Measurements from ENCODE around the gene GREB1. TPM values are rescaled to one million over a fixed set of nuclear protein-coding genes. Genes with fewer than 3 reads are reported as not detected.

The GREB1 gene
- total and polyA plus RNA-seq, 2 of the 13 experiments (the other 11 are each of a cell fraction or from before 2014, with no cell fraction given) = 31.3 to 61.2 TPM

DNA sequence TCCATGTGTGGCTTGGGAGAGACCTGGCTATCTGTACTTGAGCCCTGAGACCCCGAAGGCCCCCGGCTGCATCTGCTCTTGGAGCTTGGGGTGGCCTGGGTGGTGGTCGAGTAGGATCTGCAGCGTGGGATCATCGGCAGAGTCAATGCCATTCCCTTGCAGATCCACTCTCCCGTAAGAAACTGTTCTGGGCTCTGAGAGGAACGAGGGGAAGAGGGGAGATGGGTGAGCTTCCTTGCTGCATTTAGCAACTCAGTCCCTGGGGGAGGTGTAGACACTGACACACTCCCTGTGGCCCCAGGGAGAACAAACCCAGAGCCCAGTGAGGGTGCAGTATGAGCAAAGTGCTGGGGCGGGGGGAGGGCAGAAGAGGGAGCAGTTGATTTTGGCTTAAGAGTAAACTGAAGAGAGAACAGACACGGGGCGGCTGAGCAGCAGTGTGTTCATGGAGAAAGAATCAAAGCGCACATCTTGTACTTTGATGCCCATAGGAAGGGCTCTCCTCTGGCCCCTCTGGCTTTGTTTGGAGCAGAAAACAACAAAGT is 8.5 kb downstream of the GREB1 start (continued):
- TF ChIP-seq, protein P1, sequence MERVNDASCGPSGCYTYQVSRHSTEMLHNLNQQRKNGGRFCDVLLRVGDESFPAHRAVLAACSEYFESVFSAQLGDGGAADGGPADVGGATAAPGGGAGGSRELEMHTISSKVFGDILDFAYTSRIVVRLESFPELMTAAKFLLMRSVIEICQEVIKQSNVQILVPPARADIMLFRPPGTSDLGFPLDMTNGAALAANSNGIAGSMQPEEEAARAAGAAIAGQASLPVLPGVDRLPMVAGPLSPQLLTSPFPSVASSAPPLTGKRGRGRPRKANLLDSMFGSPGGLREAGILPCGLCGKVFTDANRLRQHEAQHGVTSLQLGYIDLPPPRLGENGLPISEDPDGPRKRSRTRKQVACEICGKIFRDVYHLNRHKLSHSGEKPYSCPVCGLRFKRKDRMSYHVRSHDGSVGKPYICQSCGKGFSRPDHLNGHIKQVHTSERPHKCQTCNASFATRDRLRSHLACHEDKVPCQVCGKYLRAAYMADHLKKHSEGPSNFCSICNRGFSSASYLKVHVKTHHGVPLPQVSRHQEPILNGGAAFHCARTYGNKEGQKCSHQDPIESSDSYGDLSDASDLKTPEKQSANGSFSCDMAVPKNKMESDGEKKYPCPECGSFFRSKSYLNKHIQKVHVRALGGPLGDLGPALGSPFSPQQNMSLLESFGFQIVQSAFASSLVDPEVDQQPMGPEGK (CRISPR knock-in tag; IDR thresholded peaks at IDR 0.05) = peak; percentile 75; the same call in 1 of the 2 replicates
- TF ChIP-seq SMARCC2 (IDR thresholded peaks at IDR 0.05) = no peak
- TF ChIP-seq ZNF766 (CRISPR knock-in tag; IDR thresholded peaks at IDR 0.05; ENCODE audit: borderline replicate concordance) = no peak
- TF ChIP-seq ZNF709 (CRISPR knock-in tag; IDR thresholded peaks at IDR 0.05) = no peak
- TF ChIP-seq ZNF660 (CRISPR knock-in tag; IDR thresholded peaks at IDR 0.05; ENCODE audit: borderline replicate concordance, low read depth) = no peak
- no peak for TF ChIP-seq DRAP1 (CRISPR knock-in tag; IDR thresholded peaks at IDR 0.05)
- TF ChIP-seq TEAD3 (CRISPR knock-in tag; optimal IDR thresholded peaks at IDR 0.05; ENCODE audit: borderline replicate concordance) = no peak
- no peak for TF ChIP-seq RAD21 (CRISPR knock-in tag; IDR thresholded peaks at IDR 0.05)
- TF ChIP-seq ZNF180 (CRISPR knock-in tag; IDR thresholded peaks at IDR 0.05; ENCODE audit: borderline replicate concordance, low read depth) = no peak
- TF ChIP-seq ZNF605 (CRISPR knock-in tag; IDR thresholded peaks at IDR 0.05) = no peak
- TF ChIP-seq ZNF317 (CRISPR knock-in tag; IDR thresholded peaks at IDR 0.05) = peak; percentile 60; the same call in 1 of the 2 replicates
- TF ChIP-seq ZNF34 (CRISPR knock-in tag; IDR thresholded peaks at IDR 0.05; ENCODE audit: borderline replicate concordance) = no peak
- TF ChIP-seq WIZ (CRISPR knock-in tag; IDR thresholded peaks at IDR 0.05) = no peak
- TF ChIP-seq ZNF17 (CRISPR knock-in tag; IDR thresholded peaks at IDR 0.05) = no peak
- no peak for TF ChIP-seq FOSL2 (CRISPR knock-in tag; IDR thresholded peaks at IDR 0.05)
- TF ChIP-seq, protein P2, sequence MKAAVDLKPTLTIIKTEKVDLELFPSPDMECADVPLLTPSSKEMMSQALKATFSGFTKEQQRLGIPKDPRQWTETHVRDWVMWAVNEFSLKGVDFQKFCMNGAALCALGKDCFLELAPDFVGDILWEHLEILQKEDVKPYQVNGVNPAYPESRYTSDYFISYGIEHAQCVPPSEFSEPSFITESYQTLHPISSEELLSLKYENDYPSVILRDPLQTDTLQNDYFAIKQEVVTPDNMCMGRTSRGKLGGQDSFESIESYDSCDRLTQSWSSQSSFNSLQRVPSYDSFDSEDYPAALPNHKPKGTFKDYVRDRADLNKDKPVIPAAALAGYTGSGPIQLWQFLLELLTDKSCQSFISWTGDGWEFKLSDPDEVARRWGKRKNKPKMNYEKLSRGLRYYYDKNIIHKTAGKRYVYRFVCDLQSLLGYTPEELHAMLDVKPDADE (CRISPR knock-in tag; IDR thresholded peaks at IDR 0.05) = no peak
- no peak for TF ChIP-seq RBM22 (optimal IDR thresholded peaks at IDR 0.05; ENCODE audit: low read length)
- TF ChIP-seq ZNF574 (CRISPR knock-in tag; IDR thresholded peaks at IDR 0.05) = no peak
- no peak; the same call in 1 of the 2 replicates for TF ChIP-seq ZNF256 (CRISPR knock-in tag; conservative IDR thresholded peaks at IDR 0.05)
- TF ChIP-seq ZBTB8A (CRISPR knock-in tag; IDR thresholded peaks at IDR 0.05; ENCODE audit: borderline replicate concordance, low read depth) = no peak
- TF ChIP-seq, protein P3, sequence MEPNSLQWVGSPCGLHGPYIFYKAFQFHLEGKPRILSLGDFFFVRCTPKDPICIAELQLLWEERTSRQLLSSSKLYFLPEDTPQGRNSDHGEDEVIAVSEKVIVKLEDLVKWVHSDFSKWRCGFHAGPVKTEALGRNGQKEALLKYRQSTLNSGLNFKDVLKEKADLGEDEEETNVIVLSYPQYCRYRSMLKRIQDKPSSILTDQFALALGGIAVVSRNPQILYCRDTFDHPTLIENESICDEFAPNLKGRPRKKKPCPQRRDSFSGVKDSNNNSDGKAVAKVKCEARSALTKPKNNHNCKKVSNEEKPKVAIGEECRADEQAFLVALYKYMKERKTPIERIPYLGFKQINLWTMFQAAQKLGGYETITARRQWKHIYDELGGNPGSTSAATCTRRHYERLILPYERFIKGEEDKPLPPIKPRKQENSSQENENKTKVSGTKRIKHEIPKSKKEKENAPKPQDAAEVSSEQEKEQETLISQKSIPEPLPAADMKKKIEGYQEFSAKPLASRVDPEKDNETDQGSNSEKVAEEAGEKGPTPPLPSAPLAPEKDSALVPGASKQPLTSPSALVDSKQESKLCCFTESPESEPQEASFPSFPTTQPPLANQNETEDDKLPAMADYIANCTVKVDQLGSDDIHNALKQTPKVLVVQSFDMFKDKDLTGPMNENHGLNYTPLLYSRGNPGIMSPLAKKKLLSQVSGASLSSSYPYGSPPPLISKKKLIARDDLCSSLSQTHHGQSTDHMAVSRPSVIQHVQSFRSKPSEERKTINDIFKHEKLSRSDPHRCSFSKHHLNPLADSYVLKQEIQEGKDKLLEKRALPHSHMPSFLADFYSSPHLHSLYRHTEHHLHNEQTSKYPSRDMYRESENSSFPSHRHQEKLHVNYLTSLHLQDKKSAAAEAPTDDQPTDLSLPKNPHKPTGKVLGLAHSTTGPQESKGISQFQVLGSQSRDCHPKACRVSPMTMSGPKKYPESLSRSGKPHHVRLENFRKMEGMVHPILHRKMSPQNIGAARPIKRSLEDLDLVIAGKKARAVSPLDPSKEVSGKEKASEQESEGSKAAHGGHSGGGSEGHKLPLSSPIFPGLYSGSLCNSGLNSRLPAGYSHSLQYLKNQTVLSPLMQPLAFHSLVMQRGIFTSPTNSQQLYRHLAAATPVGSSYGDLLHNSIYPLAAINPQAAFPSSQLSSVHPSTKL (CRISPR knock-in tag; IDR thresholded peaks at IDR 0.05) = no peak; the same call in 1 of the 2 replicates

Measured in HepG2 (cell line).